ENCODE results near the gene HECW1.
A peak's percentile ranks its signal among the peaks of the same experiment; 100 is the strongest.
"Not testable (repeated sequence)": the region's sequence is repeated elsewhere in the genome, so short reads cannot be mapped to it uniquely, and the experiment has no call there.

HECW1 gene

DNA sequence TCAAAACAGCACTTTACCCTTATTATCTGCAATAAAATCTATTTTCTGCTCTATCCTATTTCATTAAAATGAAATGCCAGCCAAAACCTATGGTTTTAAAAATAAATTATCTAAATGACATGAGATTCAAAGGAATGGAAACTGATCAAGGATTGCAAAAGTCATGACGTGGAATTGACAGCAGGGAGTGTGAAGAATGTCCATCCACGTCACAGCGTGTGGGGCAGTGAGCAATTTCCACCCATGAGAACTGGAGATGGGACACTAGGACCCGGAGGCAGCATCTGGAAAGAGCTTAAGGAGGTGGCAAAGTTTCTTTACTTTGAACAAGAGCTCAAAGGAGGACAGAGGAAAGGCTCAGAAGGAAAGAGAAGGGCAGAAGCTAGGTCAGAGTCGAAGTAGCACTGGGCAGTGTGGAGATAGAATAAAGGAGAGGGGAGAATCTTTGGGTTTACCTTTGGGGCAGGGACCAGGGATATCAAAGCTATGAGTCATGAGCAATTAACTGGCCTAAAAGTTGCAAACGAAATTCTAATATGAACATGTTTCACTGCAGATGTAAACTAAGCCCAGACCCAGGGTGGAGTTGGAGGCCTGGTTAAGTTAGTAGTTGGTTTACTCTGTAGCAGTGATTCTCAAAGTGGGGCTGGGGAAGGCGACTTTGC, 445.5 kb downstream of the HECW1 start:
- no peak for DNase-seq

DNA sequence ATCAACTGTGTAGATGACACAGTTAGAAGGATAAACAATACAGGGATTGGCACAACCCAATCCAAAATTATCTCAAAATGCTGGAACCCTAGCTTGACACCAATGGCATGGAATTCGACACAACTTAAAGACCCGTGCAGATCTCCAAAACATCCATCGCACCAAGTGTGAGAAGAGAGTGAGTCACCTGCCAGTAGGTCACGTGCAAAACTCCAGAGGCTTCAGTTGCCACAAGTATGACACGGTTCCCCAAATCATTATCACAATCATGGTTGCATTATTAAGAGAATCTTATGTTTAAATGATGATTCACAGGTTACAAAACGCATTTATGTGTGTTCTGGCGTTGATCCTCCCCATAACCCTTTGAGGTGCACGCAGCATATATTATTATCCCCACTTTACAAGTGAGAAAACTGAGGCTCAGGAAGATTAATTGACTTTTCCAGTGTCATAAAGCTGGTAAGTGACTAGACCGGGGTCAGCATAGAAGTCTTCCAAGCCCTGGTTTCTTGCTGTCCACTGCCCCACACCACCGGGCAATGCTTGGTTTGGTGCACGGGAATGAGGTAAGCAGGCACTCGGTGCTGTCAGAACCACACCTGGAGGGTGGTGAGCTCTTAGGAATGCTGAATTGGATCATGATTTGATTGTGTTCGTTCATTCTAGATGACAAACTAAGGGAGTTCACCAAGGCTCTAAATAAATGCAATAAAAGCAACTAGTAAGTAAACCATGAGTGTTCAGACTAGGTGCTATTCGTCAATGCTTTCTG, 446.9 kb downstream of the HECW1 start:
- no peak for DNase-seq

DNA sequence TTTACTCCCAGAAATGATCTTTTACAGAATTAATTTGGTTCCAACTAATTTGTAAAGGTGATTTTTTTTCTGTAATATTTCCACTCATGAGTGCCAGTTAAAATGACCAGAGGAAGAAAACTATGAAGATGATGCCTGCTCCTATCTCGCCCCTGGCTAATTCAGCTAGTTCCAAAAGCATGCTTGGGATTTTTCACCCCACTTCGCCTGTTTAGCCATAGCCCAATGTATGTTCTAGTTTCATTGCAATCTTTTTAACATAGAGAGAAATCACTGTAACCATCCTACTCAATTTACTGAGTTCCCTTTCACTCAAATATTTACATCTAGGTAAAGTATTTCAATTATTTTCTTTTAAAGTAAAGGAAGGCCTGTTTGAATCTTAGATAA, 447.5 kb downstream of the HECW1 start:
- DNase-seq: no peak

DNA sequence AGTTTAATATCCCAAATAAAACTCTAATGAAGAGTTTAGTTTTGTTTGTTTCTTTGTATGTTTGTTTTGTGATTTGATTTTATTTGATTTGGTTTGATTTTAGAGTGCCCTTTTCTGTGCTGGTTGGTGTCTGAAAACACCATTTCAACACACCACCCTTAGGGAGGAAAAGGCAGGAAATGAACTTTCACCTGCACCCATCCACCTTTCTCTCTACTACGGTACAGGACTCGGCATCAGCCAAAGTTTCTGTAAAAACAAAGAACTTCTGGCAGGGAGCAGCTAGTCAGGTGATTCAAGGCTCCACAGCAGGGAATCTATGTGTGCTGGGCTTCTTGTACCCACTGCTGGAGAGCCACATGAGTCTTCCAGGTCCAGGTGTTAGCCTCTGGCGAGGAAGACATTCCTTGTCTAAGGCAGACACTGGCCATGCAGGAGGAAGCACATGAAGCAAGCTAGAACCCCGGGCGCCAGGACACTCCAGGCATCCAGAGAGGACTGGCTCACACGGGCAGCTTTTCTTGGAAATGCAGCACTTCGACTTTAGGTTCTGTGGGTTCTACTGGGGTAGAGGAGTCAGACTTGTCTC, 448.4 kb downstream of the HECW1 start:
- no peak for DNase-seq

DNA sequence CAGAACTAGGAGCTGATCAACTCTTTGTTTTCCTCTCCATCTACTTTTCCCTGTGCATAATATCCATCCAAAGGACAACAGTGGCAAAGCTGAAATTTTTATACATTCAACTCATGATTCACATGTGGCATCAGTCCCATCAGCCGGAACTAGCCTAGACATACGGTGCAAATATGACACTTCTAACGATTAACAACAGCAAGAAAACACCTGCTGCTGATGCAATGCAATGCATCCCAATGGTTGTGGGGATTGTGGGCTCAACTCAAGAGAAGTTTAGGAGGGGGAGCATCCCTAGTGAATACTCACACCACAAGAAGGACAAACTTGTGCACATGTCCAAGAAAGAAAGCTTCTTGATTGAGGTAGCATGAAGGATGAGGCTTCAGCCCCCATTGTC, 449.9 kb downstream of the HECW1 start:
- no peak for DNase-seq

DNA sequence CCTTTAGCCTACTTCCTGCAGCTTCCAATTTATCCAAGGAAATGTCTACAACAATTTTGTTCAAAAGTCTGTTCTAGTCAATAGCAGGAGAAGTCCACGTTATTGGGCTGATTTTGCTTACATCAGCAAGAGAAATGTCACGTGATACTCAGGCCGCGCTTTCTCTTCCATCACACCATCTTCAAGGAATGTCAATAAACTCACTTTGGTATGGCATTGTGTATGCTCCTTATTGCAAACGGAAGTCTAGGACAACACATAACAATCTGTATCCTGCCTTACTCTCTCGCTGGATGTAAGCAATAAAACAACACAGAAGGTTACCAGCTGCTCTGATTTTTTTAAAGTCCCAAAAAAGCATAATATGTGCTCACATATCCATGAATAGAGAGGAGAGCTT, 453.3 kb downstream of the HECW1 start:
- DNase-seq: no peak

DNA sequence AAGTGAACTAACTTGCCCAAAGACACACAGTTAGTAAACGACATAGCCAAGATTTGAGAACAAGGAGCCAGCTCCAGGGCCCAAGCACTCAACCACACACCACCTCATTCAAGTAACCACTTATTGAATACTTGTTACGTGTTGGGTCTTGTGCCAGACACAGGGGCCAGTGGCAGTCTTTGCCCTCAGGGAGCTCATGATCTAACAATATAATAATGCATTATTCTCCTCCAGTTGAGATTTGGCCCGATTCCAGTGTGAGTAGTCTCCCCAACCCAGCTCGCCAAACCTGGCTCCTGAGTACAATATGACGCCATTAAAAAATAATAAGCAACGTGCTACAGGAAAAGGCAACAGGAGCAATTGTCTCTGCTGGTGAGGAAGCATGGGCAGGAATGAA, 456.1 kb downstream of the HECW1 start:
- no peak for DNase-seq

DNA sequence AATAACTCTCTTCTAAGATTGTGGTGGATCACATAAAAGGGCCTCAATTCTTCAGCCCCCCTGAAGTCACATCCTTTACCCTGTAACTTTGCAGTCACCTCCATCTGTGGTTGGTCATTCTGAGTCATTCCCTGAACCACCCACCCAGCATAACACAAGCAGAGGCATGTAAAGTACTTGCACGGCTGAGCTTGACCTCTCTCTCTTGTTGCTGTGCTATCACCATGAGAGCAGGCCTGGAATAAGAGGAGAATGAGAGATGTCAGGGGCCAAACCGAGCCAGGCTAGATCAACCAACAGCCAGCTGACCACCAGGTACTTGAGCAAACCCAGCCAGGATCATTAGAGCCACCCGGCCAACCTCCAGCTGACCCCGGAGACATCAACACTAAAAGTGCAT, 457.0 kb downstream of the HECW1 start:
- DNase-seq: no peak

DNA sequence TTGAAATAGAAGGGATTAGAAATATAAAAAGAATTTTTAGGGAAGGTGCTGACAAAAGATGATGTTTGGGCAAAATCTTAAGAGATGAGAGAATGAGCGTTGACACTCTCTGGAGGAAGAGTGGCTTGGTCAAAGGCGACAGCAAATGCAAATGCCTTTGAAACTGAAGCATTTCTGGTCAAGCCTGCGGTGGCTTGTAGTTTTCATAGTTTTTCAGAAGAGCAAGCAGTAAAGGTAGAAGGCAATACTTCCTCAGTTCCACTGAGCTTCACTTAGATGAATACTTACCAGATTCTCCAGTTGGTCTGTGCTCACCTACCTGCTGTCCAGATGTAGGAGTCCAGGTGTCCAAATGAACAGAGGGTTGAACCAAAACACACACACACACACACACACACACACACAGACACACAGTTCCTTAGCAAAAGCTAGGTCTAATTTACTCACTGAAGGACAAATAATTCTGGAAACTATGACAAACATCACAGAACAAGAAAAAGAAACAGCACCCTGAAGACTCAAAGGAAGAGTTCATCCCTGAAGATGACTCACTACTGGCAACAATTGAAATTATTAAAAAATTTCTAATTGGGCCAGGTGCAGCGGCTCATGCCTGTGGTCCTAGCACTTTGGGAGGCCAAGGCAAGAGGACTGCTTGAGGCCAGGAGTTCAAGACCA, 458.4 kb downstream of the HECW1 start:
- no peak for DNase-seq

DNA sequence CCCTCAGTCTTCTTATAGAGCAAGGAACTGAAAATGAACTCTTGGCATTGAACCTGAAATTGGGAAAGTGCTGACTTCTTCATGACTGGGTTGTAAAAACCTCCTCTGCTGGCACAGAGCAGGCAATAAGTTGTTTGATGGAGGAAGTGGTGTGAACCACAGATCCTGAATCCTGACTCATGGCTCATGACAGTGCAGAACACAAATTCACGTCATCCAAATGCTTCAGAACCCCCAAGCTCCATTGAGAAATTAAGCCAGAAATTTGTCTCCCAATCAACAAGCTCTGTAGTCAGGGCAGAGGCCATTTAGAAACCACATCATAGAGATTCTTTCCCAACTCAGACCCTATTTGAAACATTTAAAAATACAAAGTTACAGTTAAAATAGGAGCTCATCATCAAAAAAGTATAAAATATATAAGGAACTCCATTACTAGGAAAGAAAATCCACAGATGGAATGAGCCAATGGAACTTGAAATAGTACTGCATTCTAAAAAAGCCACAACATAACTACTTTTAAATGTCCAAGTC, 460.1 kb downstream of the HECW1 start:
- DNase-seq: no peak

DNA sequence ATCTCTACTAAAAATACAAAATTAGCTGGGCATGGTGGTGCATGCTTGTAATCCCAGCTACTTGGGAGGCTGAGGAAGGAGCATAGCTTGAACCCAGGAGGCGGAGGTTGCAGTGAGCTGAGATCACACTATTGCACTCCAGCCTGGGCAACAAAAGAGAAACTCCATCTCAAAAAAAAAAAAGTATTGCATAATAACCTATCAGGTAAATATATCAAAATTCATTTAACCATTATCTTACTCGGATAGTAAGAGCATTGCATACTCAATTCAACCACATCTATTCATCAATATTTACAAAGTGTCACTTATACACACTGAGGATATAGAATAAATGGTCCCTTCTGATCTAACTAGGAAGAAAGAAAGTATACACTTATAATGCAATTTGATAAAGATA, 461.4 kb downstream of the HECW1 start:
- not testable (repeated sequence) for DNase-seq

DNA sequence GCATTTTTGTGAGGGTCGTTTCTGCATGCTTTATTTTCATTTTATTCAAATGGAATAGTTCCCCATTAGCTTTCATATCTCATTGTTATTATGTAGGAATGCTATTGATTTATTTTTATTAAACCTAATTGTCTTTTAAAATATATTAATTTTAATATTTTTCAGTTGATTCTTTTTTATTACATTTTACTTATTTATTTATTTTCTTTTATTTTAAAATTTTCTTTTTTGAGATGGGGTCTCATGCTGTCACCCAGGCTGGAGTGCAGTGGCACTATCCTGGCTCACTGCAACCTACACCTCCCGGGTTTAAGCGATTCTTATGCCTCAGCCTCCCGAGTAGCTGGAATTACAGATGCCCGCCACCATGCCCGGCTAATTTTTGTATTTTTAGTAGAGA, 463.1 kb downstream of the HECW1 start:
- DNase-seq: no peak

DNA sequence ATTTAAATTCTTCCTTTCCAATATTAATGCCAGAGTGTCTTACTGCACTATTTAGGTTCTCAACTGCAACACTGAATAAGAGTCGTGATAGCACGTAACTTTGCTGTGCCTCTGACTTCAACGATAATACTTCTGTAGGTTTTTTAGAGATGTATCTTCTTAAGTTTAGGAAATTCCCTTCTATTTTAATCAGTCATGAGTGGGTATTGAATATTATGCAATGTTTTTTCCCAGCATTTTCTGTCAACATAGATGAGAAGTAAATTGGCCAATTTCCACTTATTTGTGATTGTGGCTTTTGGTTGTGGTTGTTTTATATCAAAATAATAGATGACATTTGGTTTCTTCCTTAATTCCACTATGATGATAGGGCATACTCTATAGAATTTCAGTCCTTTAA, 463.8 kb downstream of the HECW1 start:
- no peak for DNase-seq

DNA sequence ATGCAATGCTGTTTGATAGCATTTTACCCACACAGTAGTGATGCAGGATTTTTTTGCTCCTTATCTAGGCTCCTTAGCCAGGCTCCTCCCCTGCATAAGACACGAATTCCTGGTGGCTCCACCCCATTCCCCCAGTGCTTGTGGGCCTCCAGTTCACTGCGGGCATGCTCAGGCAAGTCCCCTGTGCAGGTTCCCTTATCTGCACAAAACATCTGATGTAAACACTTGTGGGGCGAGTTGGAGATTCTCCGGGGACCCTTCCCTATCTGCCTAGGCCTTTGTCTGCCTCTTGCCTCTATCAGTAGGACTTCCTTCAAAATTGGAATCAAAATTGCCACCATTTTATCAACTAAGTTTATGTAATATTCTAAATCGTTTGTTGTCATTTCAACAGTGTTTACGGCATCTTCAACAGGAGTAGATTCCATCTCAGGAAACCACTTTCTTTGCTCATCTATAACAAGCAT, 465.1 kb downstream of the HECW1 start:
- no peak for DNase-seq

DNA sequence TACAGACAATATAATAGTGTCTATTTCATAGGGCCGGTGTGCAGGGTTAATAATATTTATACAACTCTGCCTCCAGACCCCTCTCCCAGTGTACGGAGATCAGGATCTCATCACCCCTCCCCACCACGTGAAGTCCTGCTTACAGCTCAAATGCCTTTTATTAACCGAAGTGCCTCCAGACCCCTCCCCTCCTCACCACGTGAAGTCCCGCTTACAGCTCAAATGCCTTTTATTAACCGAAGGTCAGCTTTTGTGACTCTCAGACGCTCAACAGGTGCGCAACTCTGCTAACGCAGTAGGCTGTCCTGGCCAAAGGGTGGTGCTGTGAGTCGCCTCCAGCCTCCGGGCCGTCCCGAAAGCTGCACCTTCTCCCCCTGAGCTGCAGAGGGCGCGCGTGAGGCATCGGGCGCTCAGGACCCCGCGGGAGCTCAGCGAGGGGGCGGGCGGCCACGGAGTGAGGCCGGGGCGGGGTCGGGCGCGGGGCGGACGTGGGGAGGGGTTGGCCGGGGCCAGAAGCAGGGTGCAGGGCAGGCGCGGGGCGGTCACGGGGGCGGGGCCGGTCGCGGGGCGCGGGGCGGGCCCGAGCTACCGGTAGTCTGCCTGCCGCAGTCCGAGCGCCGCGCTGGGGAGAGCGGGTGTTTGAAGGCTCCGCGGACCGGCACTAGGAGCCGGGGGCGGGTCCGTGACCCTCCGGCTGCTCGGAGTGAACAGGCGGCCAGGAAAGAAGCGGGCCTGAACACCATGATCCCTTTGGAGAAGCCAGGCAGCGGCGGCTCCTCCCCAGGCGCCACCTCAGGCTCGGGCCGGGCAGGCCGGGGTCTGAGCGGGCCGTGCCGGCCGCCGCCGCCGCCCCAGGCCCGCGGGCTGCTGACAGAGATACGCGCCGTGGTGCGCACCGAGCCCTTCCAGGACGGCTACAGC, 470.3 kb downstream of the HECW1 start, which contains the start of gene STK17A:
STK17A (plus strand) TSS at position 606 of the 921 bp plus-strand sequence; CDS start at position 742, 136 bp downstream.
- peak; percentile 86 for DNase-seq

DNA sequence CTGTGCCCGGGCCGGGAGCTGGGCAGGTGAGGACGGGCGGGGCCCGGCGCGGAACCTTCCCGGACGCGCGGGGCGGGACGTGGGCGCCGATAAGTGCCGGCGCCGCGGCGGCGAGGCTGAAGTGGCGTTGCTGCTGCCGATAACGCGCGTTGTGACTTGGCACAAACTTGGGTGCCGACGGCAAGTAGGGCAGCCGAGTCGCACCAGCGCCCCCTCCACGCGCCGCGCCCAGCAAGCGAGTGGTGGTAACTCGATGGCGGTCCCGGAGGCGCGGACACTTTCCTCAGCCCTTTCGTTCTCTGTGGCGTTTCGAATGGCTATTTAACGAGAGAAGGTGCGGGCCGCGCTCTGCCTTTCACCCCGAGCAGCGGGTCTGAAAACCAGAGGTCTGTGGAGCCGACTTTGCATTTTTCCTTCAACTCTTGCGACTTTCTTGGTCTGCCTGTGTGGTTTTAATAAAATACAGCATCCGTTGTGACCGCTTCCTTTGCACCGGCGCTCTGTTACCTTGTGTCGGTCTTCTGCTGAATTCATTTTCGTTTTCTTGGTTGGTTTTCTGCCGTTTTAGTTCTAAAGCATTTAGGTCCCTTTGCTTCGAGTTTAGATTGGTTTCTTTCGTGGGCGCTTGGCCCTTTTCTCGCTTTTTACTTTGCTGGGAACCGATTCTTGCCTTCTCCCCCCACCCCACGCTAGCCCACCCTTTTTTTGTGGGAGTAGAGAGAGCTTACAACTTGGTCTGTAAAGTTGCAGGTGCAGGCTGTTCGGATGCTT, 471.2 kb downstream of the HECW1 start:
- DNase-seq: no peak

DNA sequence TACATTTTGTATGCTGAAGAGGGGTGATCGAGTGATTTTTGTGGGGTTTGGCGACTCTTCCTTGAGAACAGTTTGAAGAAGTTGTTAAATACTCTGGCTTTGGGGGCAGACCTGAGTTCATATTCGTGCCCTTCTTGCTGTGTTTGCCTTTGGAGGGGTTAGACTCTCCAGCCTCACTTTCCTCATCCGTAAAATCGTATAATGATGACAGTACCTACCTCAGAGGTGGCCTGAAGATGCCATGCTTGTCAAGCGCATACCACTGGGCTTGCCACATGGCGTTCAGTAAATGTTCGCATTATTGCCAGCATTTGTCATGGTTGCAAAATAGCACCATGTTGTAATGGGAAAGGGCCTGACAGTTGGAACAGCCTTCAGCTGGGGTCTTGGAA, 471.7 kb downstream of the HECW1 start:
- DNase-seq: no peak

DNA sequence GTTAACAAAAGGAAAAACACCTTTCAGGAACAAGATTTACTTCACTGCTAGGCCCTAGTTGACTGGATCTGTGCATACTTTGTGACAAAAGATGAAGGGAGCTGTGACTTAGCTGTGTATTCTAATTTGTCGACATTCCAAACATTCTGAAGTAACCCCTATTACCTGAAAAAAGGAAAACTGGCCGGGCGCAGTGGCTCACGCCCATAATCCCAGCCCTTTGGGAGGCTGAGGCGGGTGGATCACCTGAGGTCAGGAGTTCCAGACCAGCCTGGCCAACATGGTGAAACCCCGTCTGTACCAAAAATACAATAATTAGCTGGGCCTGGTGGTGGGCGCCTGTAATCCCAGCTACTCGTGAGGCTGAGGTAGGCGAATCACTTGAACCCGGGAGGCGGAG, 472.3 kb downstream of the HECW1 start:
- DNase-seq: not testable (repeated sequence)

DNA sequence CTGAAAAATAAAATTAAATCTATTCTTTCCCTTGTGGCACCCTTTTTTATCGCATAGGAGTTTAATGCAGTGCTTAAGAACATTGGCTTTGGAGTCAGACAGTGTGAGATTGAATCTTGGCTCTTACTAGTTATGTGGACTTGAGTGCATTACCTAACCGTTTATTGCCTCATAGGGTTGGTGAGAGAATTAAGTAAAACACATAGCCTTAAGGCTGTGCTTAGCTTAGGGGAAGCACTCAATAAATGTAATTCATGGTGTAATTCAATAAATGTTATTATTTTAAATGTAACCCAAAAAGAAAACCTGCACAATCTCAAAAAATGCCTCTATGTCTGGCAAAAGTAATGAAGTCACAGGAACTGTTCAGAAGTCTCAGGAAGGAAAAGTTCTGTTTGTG, 473.1 kb downstream of the HECW1 start:
- no peak for DNase-seq

DNA sequence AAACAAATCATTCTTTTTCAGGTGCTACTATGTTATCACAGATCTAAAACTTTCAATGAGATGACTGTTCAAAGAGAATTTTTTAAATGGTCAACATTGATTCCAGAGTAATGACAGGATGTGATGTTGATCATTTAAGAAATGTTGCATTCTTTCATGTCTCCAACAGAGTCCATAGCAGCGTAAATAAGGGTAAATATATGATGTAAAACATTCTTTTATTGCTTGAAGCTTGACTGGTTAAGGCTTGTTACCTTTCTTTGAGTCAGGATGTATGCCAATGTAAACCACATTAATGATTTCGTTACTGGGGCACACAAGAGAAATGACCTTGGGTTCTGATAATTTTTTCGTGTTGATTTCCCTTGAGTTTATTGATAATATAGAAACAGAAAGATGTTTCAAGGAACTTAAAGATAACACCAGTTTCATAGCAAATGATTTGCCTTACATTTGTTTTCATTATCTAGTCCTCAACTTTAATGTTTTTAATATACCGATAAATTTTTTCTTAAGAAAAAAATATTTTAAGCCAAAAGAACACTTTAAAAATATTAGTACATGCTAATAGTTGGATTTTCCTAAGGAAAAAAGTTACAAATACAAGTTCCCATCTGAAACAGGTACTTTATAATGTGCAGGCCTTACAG, 473.9 kb downstream of the HECW1 start:
- DNase-seq: no peak
